Peyer's patch (tissue), 4 donors: ENCODE measurements around the gene PARD3B.

Experiments
- POLR2A ChIP-seq, 2 donors: fragments of 450-650 bp; IDR thresholded peaks; one replicate each; pipeline ENCODE4 v1.5.1; 2017; ENCODE audit warnings: antibody characterized with exemption in 2 of 2, mild to moderate bottlenecking in 2 of 2, moderate library complexity in 2 of 2
- TF ChIP-seq, protein P1 (sequence below), 6 experiments: fragments of 450-650 bp in 4 of 6; fragments of 200-600 bp in 2 of 6; sonication (generic) in 1 of 6; IDR thresholded peaks; one replicate each; pipeline ENCODE4 v1.5.1; 2017 to 2019; ENCODE audit warnings: antibody characterized with exemption in 6 of 6, mild to moderate bottlenecking in 3 of 6, moderate library complexity in 1 of 6

DNA sequence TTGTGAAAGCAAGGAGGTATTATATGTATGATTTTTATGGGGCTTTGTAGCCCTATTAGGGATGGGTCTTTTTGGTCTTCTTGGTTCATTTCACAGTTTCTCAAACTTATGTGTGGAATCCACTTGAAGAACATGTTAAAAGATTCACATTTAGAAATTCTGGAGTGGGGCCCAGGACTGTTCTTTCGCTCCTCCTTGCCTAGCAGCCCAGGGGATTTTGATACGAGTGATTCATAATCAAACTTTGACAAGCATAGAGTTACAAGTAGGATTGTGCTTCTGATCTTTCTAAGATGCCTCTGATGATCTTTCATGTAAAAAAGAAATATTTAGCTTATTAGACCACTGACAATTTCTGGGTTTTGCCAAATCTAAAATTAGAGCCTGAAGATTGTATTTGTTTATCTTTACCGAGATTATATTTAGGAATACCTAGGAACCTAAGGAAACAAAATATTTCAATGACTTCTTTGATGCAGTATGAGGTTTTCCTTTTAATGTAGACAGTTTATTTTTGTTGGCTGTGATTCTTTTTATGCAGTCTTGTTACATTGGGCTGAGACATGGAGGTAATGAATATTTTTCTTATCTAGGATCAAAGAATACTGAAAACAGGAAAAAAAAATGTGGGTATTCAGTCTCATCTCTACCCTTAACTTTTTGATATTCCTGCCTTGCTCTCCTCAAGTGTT lies 324.0 kb downstream of the PARD3B start:
- TF ChIP-seq, protein P1, sequence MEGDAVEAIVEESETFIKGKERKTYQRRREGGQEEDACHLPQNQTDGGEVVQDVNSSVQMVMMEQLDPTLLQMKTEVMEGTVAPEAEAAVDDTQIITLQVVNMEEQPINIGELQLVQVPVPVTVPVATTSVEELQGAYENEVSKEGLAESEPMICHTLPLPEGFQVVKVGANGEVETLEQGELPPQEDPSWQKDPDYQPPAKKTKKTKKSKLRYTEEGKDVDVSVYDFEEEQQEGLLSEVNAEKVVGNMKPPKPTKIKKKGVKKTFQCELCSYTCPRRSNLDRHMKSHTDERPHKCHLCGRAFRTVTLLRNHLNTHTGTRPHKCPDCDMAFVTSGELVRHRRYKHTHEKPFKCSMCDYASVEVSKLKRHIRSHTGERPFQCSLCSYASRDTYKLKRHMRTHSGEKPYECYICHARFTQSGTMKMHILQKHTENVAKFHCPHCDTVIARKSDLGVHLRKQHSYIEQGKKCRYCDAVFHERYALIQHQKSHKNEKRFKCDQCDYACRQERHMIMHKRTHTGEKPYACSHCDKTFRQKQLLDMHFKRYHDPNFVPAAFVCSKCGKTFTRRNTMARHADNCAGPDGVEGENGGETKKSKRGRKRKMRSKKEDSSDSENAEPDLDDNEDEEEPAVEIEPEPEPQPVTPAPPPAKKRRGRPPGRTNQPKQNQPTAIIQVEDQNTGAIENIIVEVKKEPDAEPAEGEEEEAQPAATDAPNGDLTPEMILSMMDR (IDR thresholded peaks at IDR 0.05) = no peak
- no peak for TF ChIP-seq POLR2A (IDR thresholded peaks at IDR 0.05)
